AG04450 (cell line): ENCODE measurements around the gene BCKDHB. TPM values are rescaled to one million over a fixed set of nuclear protein-coding genes. Genes with fewer than 3 reads are reported as not detected.
"Not testable (repeated sequence)": the region's sequence is repeated elsewhere in the genome, so short reads cannot be mapped to it uniquely, and the experiment has no call there.

Source experiments
- CTCF ChIA-PET: fragments of 300-600, 350-600 bp; formaldehyde crosslinking; extraction: SDS; loops from one replicate; lab custom pipeline; 2022; ENCODE audit warnings: antibody characterized with exemption, inconsistent platforms; lab: Charles Lee
- POLR2A ChIA-PET: fragments of 350-600 bp; formaldehyde crosslinking; extraction: SDS; loops from one replicate; lab custom pipeline; 2021; ENCODE audit warnings: antibody characterized with exemption, inconsistent platforms; lab: Yijun Ruan, JAX
- DNase-seq: peaks from one replicate; pipeline ENCODE4 v3.0.0-alpha.2; 2011; ENCODE audit warnings: low read depth, low spot score
- H3K27ac ChIP-seq: one replicate; pipeline ENCODE4 v1.5.1; 2012; ENCODE audit warnings: low read depth, low read length, control low read depth
- H3K27me3 ChIP-seq: one replicate; pipeline ENCODE4 v1.6.0; 2012; ENCODE audit warnings: low read length; ENCODE audit not compliant: control insufficient read depth, insufficient read depth
- H3K4me3 ChIP-seq: 2 replicates; pipeline ENCODE4 v1.5.1; 2011; ENCODE audit warnings: mild to moderate bottlenecking, low read depth, low read length, control low read depth
- H3K9me3 ChIP-seq: 2 replicates; pipeline ENCODE4 v1.5.1; 2012; ENCODE audit warnings: low read length; ENCODE audit not compliant: control insufficient read depth, insufficient read depth
- CTCF ChIP-seq: IDR thresholded peaks from 2 replicates; pipeline ENCODE4 v1.5.1; 2011; ENCODE audit warnings: low read depth, low read length, control low read depth, inconsistent platforms
- polyA plus RNA-seq: library from polyadenylated mRNA; depleted of rRNA; stranded (reverse); fragments of >200 nt; gene quantifications from 2 replicates; pipeline ENCODE4 v1.2.3, GENCODE V29; 2011

The BCKDHB gene
- polyA plus RNA-seq, 1 experiment: 21.3 TPM

GRCh38 chr6:80209430-80209829 is 103.0 kb downstream of the BCKDHB start:
- Histone ChIP-seq H3K27ac (no peak overlapping the region), H3K9me3 (no peaks in the 10 kb centered on the region), H3K4me3 (no peak overlapping the region), H3K27me3 (no peaks in the 10 kb centered on the region)
- ChIA-PET POLR2A (no interaction called here), CTCF (no interaction called here)
- no peak for TF ChIP-seq CTCF
- no peak for DNase-seq

- H3K27ac ChIP-seq: no peak overlapping the region
- H3K27me3 ChIP-seq: no peaks in the 10 kb centered on the region
- ChIA-PET CTCF (interaction anchor here (0.7 kb wide), 1 partner anchor 262 kb away, joined by 3 read pairs; no protein-coding TSS in a partner anchor), POLR2A (no interaction called here)
- H3K4me3 ChIP-seq: no peak overlapping the region
- TF ChIP-seq CTCF: no peak
- H3K9me3 ChIP-seq: no peaks in the 10 kb centered on the region
- no peak for DNase-seq
These were observed 104.1 kb downstream of the BCKDHB start for GRCh38 chr6:80210618-80211017.

- no peak for TF ChIP-seq CTCF
- Histone ChIP-seq H3K4me3 (no peak overlapping the region), H3K9me3 (no peaks in the 10 kb centered on the region), H3K27ac (no peak overlapping the region), H3K27me3 (no peaks in the 10 kb centered on the region)
- CTCF ChIA-PET: interaction anchor here (0.7 kb wide), 1 partner anchor 263 kb away, joined by 3 read pairs; no protein-coding TSS in a partner anchor
- POLR2A ChIA-PET: no interaction called here
- DNase-seq: no peak
These were observed 104.8 kb downstream of the BCKDHB start for GRCh38 chr6:80211286-80211685.

GRCh38 chr6:80211890-80212289 is 105.4 kb downstream of the BCKDHB start:
- H3K27me3 ChIP-seq, CTCF ChIA-PET, H3K4me3 ChIP-seq, H3K9me3 ChIP-seq, H3K27ac ChIP-seq, DNase-seq, POLR2A ChIA-PET: not testable (repeated sequence)

GRCh38 chr6:80214436-80215022 is 108.1 kb downstream of the BCKDHB start:
- DNase-seq: peak; percentile 13
- Histone ChIP-seq H3K27ac (no peak overlapping the region), H3K9me3 (no peaks in the 10 kb centered on the region), H3K27me3 (no peaks in the 10 kb centered on the region), H3K4me3 (no peak overlapping the region)
- ChIA-PET CTCF (interaction anchor here (0.5 to 2.3 kb wide), 60 partner anchors 9 to 1982 kb away, joined by 3 to 51 read pairs (median 3); partner anchors contain the start of gene BCKDHB), POLR2A (interaction anchor here (1.0 to 1.1 kb wide), 2 partner anchors 108 to 1537 kb away, joined by 3 to 5 read pairs; partner anchors contain the start of genes BCKDHB and TENT5A)
- peak; percentile 91 for TF ChIP-seq CTCF
